HepG2 (cell line): Measurements from ENCODE around the gene APPBP2. TPM values are rescaled to one million over a fixed set of nuclear protein-coding genes. Genes with fewer than 3 reads are reported as not detected.

Experiments
- ATAC-seq: fragments of 200-7000 bp; cut with Tn5 transposase; 3 replicates; pipeline ENCODE4 v1.9.1; 2020; ENCODE audit warnings: mild to moderate bottlenecking, moderate library complexity
- BruUV-seq: library from RNA; stranded (reverse); fragments of 400-500 nt; replicated peaks from 2 replicates; lab custom pipeline; 2021; lab: Mats Ljungman, UMichigan
- CTCF ChIA-PET: fragments of 300-600 bp; formaldehyde crosslinking; extraction: SDS; loops from one replicate; lab custom pipeline; 2021; ENCODE audit warnings: low total read pairs, inconsistent platforms, low intra/inter-chr PET ratio; lab: Yijun Ruan, JAX
- POLR2A ChIA-PET: fragments of 350-600 bp; sonication (Branson Sonifier 250); formaldehyde crosslinking; loops from one replicate; lab custom pipeline; 2020; ENCODE audit warnings: antibody characterized with exemption, inconsistent platforms; lab: Yijun Ruan, JAX
- DNase-seq: peaks from one replicate; pipeline ENCODE4 v3.0.0-alpha.2; 2015; ENCODE audit warnings: low spot score
- FAIRE-seq: peaks from 3 replicates; lab custom pipeline; 2011; peaks lifted over from hg19 to GRCh38; lab: Jason Lieb, UNC
- H2AFZ ChIP-seq: one replicate; pipeline ENCODE4 v1.6.1; 2011; ENCODE audit warnings: low read length, inconsistent platforms
- H3K27ac ChIP-seq: fragments of 300-600 bp; 3 replicates; pipeline ENCODE4 v1.8.0; 2011; ENCODE audit warnings: mixed run types, mild to moderate bottlenecking, mixed read lengths, low read length, inconsistent platforms; ENCODE audit not compliant: insufficient read depth; ENCODE audit errors: extremely low read length
- H3K27me3 ChIP-seq, 2 experiments: fragments of 200-600 bp in 1 of 2; 2 replicates in 1 of 2; 3 replicates in 1 of 2; pipeline versions ENCODE4 v1.6.0 to v1.8.0; 2011; ENCODE audit warnings: low read length in 2 of 2, mild to moderate bottlenecking in 2 of 2, moderate library complexity in 2 of 2, inconsistent platforms in 1 of 2; ENCODE audit not compliant: insufficient read depth in 2 of 2, control insufficient read depth in 1 of 2
- H3K36me3 ChIP-seq, 2 experiments: fragments of 200-600 bp in 1 of 2; replicated peaks in 1 of 2; 2 replicates in 1 of 2; 3 replicates in 1 of 2; pipeline versions ENCODE4 v1.5.1 to v1.8.0; 2011; ENCODE audit warnings: low read length in 2 of 2, inconsistent platforms in 1 of 2; ENCODE audit not compliant: insufficient read depth in 2 of 2, control insufficient read depth in 1 of 2
- H3K4me1 ChIP-seq: 2 replicates; pipeline ENCODE4 v1.5.1; 2012; ENCODE audit warnings: low read length, inconsistent platforms; ENCODE audit not compliant: insufficient read depth
- H3K4me2 ChIP-seq: 2 replicates; pipeline ENCODE4 v1.6.0; 2011; ENCODE audit warnings: low read depth, low read length, inconsistent platforms
- H3K4me3 ChIP-seq, 3 experiments: fragments of 200-600 bp in 1 of 3; sonication (generic), shearing (Covaris generic) in 1 of 3; replicated peaks in 1 of 3; 2 replicates each; pipeline ENCODE4 v1.5.1; 2011 to 2016; ENCODE audit warnings: low read length in 3 of 3, inconsistent platforms in 2 of 3, low read depth in 2 of 3, mild to moderate bottlenecking in 2 of 3, control low read depth in 1 of 3, mixed read lengths in 1 of 3; ENCODE audit not compliant: insufficient read depth in 1 of 3
- H3K79me2 ChIP-seq: one replicate; pipeline ENCODE4 v1.6.1; 2011; ENCODE audit warnings: low read length, inconsistent platforms; ENCODE audit not compliant: insufficient read depth
- H3K9ac ChIP-seq: 2 replicates; pipeline ENCODE4 v1.6.0; 2011; ENCODE audit warnings: mild to moderate bottlenecking, low read depth, low read length, inconsistent platforms; ENCODE audit not compliant: insufficient read depth
- H3K9me3 ChIP-seq: 2 replicates; pipeline ENCODE4 v1.5.1; 2012; ENCODE audit warnings: mild to moderate bottlenecking, low read length
- H4K20me1 ChIP-seq: 2 replicates; pipeline ENCODE4 v1.6.0; 2011; ENCODE audit warnings: inconsistent platforms, mild to moderate bottlenecking, low read length, moderate library complexity; ENCODE audit not compliant: insufficient read depth
- KDM1A ChIP-seq: IDR thresholded peaks from 2 replicates; pipeline ENCODE4 v1.6.1; 2016; ENCODE audit warnings: missing compliant biosample characterization
- MIER3 ChIP-seq: IDR thresholded peaks from 2 replicates; pipeline ENCODE4 v1.6.1; 2016; ENCODE audit warnings: missing compliant biosample characterization, borderline replicate concordance
- REL ChIP-seq: sonication (generic); formaldehyde crosslinking; conservative IDR thresholded peaks from 2 replicates; pipeline ENCODE4 v1.8.0; 2022; ENCODE audit warnings: mild to moderate bottlenecking, missing genetic modification reagents, moderate library complexity
- RORA ChIP-seq: sonication (generic); formaldehyde crosslinking; IDR thresholded peaks from 2 replicates; pipeline ENCODE4 v1.5.0; 2020; ENCODE audit warnings: mild to moderate bottlenecking, missing genetic modification reagents, moderate library complexity
- ZNF121 ChIP-seq: sonication (generic); formaldehyde crosslinking; IDR thresholded peaks from 2 replicates; pipeline ENCODE4 v1.5.0; 2020; ENCODE audit warnings: mild to moderate bottlenecking, missing genetic modification reagents
- ZNF205 ChIP-seq: IDR thresholded peaks from 2 replicates; pipeline ENCODE4 v1.6.1; 2018; ENCODE audit warnings: missing biosample characterization, missing genetic modification reagents
- ZNF878 ChIP-seq: sonication (generic); formaldehyde crosslinking; IDR thresholded peaks from 2 replicates; pipeline ENCODE4 v1.8.1; 2023; ENCODE audit warnings: mild to moderate bottlenecking, missing genetic modification reagents, moderate library complexity
- WGBS: methylation state at CpG from one replicate; pipeline ENCODE4 v1.1.6; 2017; ENCODE audit warnings: low lambda C conversion rate; 5-methylcytosine and 5-hydroxymethylcytosine counted together
- in situ Hi-C: cut with HindIII; loops from 2 replicates; pipeline ENCODE4 v1.10.0; 2017; ENCODE audit warnings: low pct_unique_long_range_greater_than_20kb; ENCODE audit not compliant: extremely low pct_ligation_motif_present
- intact Hi-C: fragments of 100-400 bp; cut with micrococcal nuclease; formaldehyde crosslinking; loops from one replicate; pipeline ENCODE4 v1.10.0; 2022; ENCODE audit not compliant: unreplicated experiment
- polyA plus RNA-seq, 8 experiments: library from polyadenylated mRNA; depleted of rRNA in 3 of 8; stranded (reverse) in 7 of 8; unstranded in 1 of 8; fragments of >200 nt; fragmentation: Illumina TruSeq in 4 of 8; extraction: Trizol in 4 of 8; gene quantifications; 2 replicates each; pipeline versions ENCODE4 v1.2.1 to v1.2.3, GENCODE V29; 2011 to 2016; ENCODE audit warnings: low read depth in 4 of 8, missing spikeins in 1 of 8, mixed read lengths in 1 of 8; ENCODE audit not compliant: insufficient read depth in 1 of 8
- total RNA-seq, 5 experiments: library from RNA; depleted of rRNA; stranded (reverse); fragments of >200 nt; fragmentation: Illumina TruSeq; extraction: Trizol; gene quantifications; 2 replicates each; pipeline ENCODE4 v1.2.3, GENCODE V29; 2016; ENCODE audit warnings: low read depth in 1 of 5
- TF ChIP-seq, protein P1 (sequence below): sonication (generic); formaldehyde crosslinking; IDR thresholded peaks from 2 replicates; pipeline ENCODE4 v1.4.0; 2020; ENCODE audit warnings: low read depth, mild to moderate bottlenecking, missing genetic modification reagents
- TF ChIP-seq, protein P2 (sequence below): sonication (generic); formaldehyde crosslinking; IDR thresholded peaks from 2 replicates; pipeline ENCODE4 v1.4.0; 2020; ENCODE audit warnings: missing genetic modification reagents
- TF ChIP-seq, protein P3 (sequence below): IDR thresholded peaks from 2 replicates; pipeline ENCODE4 v1.4.0; 2020; ENCODE audit warnings: mild to moderate bottlenecking, missing genetic modification reagents
- TF ChIP-seq, protein P4 (sequence below): sonication (generic); formaldehyde crosslinking; IDR thresholded peaks from 2 replicates; pipeline ENCODE4 v1.5.0; 2020; ENCODE audit warnings: mild to moderate bottlenecking, missing genetic modification reagents

Gene APPBP2
- total and polyA plus RNA-seq, 2 of the 13 experiments (the other 11 are each of a cell fraction or from before 2014, with no cell fraction given), result 17.5 to 45.8 TPM

DNA sequence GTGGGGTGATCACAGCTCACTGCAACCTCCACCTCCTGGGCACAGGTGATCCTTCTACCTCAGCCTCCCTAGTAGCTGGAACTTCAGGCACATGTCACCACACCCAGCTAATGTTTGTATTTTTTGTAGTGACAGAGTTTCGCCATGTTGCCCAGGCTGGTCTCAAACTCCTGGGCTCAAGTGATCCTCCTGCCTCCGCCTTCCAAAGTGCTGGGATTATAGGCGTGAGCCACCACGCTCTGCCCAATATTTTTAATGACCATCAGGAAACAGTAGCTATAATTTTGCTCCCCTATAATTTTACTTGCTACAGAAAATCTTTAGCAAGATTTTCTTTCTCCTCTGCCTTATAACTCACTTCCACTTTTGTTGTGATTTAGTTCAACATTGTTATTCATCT lies 29.7 kb upstream of the APPBP2 start:
- H4K20me1 ChIP-seq, result no peaks in the 10 kb centered on the region
- no peaks in the 10 kb centered on the region; a peak in 1 of 5 replicates for H3K27me3 ChIP-seq
- H3K27ac ChIP-seq, result no peak overlapping the region
- WGBS, result 90% methylated on average over 4 of the region's 4 CpGs
- H3K4me2 ChIP-seq, result no peak overlapping the region
- H3K79me2 ChIP-seq, result no peaks in the 10 kb centered on the region
- H3K4me1 ChIP-seq, result peaks cover 29% of the 10 kb centered on the region
- intact Hi-C loops (no loop called here), in situ Hi-C loops (no loop called here)
- no peak for TF ChIP-seq MIER3
- TF ChIP-seq, protein P1, sequence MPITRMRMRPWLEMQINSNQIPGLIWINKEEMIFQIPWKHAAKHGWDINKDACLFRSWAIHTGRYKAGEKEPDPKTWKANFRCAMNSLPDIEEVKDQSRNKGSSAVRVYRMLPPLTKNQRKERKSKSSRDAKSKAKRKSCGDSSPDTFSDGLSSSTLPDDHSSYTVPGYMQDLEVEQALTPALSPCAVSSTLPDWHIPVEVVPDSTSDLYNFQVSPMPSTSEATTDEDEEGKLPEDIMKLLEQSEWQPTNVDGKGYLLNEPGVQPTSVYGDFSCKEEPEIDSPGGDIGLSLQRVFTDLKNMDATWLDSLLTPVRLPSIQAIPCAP (CRISPR knock-in tag), result no peak
- TF ChIP-seq, protein P2, sequence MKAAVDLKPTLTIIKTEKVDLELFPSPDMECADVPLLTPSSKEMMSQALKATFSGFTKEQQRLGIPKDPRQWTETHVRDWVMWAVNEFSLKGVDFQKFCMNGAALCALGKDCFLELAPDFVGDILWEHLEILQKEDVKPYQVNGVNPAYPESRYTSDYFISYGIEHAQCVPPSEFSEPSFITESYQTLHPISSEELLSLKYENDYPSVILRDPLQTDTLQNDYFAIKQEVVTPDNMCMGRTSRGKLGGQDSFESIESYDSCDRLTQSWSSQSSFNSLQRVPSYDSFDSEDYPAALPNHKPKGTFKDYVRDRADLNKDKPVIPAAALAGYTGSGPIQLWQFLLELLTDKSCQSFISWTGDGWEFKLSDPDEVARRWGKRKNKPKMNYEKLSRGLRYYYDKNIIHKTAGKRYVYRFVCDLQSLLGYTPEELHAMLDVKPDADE, result no peak
- TF ChIP-seq REL (CRISPR knock-in tag), result no peak
- TF ChIP-seq ZNF205 (CRISPR knock-in tag), result no peak
- TF ChIP-seq RORA, result no peak
- H3K4me3 ChIP-seq, result no peak overlapping the region
- ChIA-PET POLR2A (interaction anchor here (1.2 to 2.9 kb wide), 2 partner anchors 29 to 44 kb away, joined by 4 to 10 read pairs; partner anchors contain the start of genes APPBP2 and PPM1D), CTCF (no interaction called here)
- H3K9me3 ChIP-seq, result peaks cover 17% of the 10 kb centered on the region; the same call in 1 of the 2 replicates
- DNase-seq (no peak), FAIRE-seq (no peak), ATAC-seq (no peak)
- H3K36me3 ChIP-seq, result no peaks in the 10 kb centered on the region
- no peak overlapping the region for H2AFZ ChIP-seq
- H3K9ac ChIP-seq, result no peak overlapping the region
- BruUV-seq, result no TSS peak

DNA sequence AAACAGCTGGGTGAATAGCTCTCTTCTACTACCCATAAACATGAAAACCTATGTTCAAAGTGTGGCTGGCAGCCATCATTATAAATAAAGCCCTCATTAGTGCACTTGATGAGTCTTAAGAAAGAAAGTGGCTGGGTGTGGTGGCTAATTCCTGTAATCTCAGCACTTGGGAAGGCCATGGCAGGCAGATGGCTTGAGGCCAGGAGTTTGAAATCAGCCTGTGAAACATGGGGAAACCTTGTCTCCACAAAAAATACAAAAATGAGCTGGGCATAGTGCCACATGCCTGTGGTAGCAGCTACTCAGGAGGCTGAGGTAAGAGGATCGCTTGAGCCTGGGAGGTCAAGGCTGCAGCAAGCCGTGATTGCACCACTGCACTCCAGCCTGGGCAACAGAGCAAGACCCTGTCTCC lies 28.3 kb upstream of the APPBP2 start:
- Histone ChIP-seq H3K27ac (no peak overlapping the region), H3K27me3 (no peaks in the 10 kb centered on the region), H3K4me1 (peaks cover 17% of the 10 kb centered on the region), H3K4me3 (no peak overlapping the region), H4K20me1 (no peaks in the 10 kb centered on the region), H3K79me2 (no peaks in the 10 kb centered on the region), H2AFZ (no peak overlapping the region), H3K9ac (no peak overlapping the region), H3K4me2 (no peak overlapping the region), H3K9me3 (peaks cover 17% of the 10 kb centered on the region; the same call in 1 of the 2 replicates), H3K36me3 (no peaks in the 10 kb centered on the region)
- in situ Hi-C loops (no loop called here), intact Hi-C loops (no loop called here)
- DNase-seq (no peak), FAIRE-seq (no peak), ATAC-seq (no peak)
- ChIA-PET CTCF (no interaction called here), POLR2A (interaction anchor here (0.6 to 2.9 kb wide), 2 partner anchors 28 to 1300 kb away, joined by 3 to 10 read pairs; partner anchors contain the start of gene APPBP2)
- WGBS, result 25% methylated on average over 2 of the region's 2 CpGs
- BruUV-seq, result no TSS peak
- no peak for TF ChIP-seq ZNF878 (CRISPR knock-in tag)
- TF ChIP-seq KDM1A, result peak; percentile 63; the same call in 1 of the 2 replicates
- TF ChIP-seq ZNF121 (CRISPR knock-in tag), result peak; percentile 97
- TF ChIP-seq, protein P3, sequence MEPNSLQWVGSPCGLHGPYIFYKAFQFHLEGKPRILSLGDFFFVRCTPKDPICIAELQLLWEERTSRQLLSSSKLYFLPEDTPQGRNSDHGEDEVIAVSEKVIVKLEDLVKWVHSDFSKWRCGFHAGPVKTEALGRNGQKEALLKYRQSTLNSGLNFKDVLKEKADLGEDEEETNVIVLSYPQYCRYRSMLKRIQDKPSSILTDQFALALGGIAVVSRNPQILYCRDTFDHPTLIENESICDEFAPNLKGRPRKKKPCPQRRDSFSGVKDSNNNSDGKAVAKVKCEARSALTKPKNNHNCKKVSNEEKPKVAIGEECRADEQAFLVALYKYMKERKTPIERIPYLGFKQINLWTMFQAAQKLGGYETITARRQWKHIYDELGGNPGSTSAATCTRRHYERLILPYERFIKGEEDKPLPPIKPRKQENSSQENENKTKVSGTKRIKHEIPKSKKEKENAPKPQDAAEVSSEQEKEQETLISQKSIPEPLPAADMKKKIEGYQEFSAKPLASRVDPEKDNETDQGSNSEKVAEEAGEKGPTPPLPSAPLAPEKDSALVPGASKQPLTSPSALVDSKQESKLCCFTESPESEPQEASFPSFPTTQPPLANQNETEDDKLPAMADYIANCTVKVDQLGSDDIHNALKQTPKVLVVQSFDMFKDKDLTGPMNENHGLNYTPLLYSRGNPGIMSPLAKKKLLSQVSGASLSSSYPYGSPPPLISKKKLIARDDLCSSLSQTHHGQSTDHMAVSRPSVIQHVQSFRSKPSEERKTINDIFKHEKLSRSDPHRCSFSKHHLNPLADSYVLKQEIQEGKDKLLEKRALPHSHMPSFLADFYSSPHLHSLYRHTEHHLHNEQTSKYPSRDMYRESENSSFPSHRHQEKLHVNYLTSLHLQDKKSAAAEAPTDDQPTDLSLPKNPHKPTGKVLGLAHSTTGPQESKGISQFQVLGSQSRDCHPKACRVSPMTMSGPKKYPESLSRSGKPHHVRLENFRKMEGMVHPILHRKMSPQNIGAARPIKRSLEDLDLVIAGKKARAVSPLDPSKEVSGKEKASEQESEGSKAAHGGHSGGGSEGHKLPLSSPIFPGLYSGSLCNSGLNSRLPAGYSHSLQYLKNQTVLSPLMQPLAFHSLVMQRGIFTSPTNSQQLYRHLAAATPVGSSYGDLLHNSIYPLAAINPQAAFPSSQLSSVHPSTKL (CRISPR knock-in tag), result 0 out of 2 replicates have a peak, but pooled peaks have one; percentile 11
- TF ChIP-seq, protein P4, sequence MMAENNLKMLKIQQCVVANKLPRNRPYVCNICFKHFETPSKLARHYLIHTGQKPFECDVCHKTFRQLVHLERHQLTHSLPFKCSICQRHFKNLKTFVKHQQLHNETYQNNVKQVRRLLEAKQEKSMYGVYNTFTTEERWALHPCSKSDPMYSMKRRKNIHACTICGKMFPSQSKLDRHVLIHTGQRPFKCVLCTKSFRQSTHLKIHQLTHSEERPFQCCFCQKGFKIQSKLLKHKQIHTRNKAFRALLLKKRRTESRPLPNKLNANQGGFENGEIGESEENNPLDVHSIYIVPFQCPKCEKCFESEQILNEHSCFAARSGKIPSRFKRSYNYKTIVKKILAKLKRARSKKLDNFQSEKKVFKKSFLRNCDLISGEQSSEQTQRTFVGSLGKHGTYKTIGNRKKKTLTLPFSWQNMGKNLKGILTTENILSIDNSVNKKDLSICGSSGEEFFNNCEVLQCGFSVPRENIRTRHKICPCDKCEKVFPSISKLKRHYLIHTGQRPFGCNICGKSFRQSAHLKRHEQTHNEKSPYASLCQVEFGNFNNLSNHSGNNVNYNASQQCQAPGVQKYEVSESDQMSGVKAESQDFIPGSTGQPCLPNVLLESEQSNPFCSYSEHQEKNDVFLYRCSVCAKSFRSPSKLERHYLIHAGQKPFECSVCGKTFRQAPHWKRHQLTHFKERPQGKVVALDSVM (CRISPR knock-in tag), result peak; percentile 93
